ENCODE measurements around the gene GSTA5. TPM values are rescaled to one million over a fixed set of nuclear protein-coding genes. Genes with fewer than 3 reads are reported as not detected.

The GSTA5 gene
- total and polyA plus RNA-seq, 10 of the 15 experiments (the other 5 are each of a cell fraction or from before 2014, with no cell fraction given) = not detected

- no peak for TF ChIP-seq POLR2AphosphoS2 (IDR thresholded peaks at IDR 0.05; ENCODE audit: low read depth, low read length)
- TF ChIP-seq IKZF1 (conservative IDR thresholded peaks at IDR 0.05) = peak; percentile 17; the same call in 1 of the 2 replicates
- no peak for TF ChIP-seq IRF4 (IDR thresholded peaks at IDR 0.05; ENCODE audit: low read depth, low read length)
- TF ChIP-seq RAD51 (IDR thresholded peaks at IDR 0.05) = no peak
- no peak for TF ChIP-seq GATAD2B (conservative IDR thresholded peaks at IDR 0.05; ENCODE audit: low read depth)
- peak; percentile 77 to 79 (median 78) for TF ChIP-seq CTCF (IDR thresholded peaks at IDR 0.05 in 2 of 3, conservative IDR thresholded peaks at IDR 0.05 in 1 of 3; ENCODE audit: control insufficient read depth in 2 of 3, extremely low read depth in 1 of 3, insufficient read depth in 1 of 3, low read depth in 3 of 3, low read length in 3 of 3)
- TF ChIP-seq RFX5 (IDR thresholded peaks at IDR 0.05; ENCODE audit: low read depth, low read length) = no peak
- TF ChIP-seq ZBTB4 (CRISPR knock-in tag; IDR thresholded peaks at IDR 0.05) = no peak
- peak; percentile 60 for TF ChIP-seq RAD21 (IDR thresholded peaks at IDR 0.05; ENCODE audit: insufficient read depth, low read depth, low read length)
- TF ChIP-seq PAX8 (IDR thresholded peaks at IDR 0.05) = no peak
- TF ChIP-seq KLF5 (IDR thresholded peaks at IDR 0.05; ENCODE audit: partially characterized antibody) = no peak
- TF ChIP-seq BCLAF1 (IDR thresholded peaks at IDR 0.05) = no peak
- TF ChIP-seq BCL3 (IDR thresholded peaks at IDR 0.05; ENCODE audit: borderline replicate concordance, insufficient read depth, low read depth, low read length, poor library complexity, severe bottlenecking) = no peak
- no peak for TF ChIP-seq E2F8 (IDR thresholded peaks at IDR 0.05; ENCODE audit: low read depth, partially characterized antibody)
- no peak for TF ChIP-seq BMI1 (IDR thresholded peaks at IDR 0.05; ENCODE audit: borderline replicate concordance)
- TF ChIP-seq NFYB (IDR thresholded peaks at IDR 0.05; ENCODE audit: insufficient read depth, low read depth, low read length) = no peak
These were observed 41.6 kb upstream of the GSTA5 start (continued) for GRCh38 chr6:52881996-52882841.
